ENCODE data around the gene TPSAB1. TPM values are rescaled to one million over a fixed set of nuclear protein-coding genes. Genes with fewer than 3 reads are reported as not detected.

The TPSAB1 gene
- total RNA-seq, 4 donors from 2014 or later, result 13.8 to 67.7 (median 28.5) TPM

GRCh38 chr16:1199347-1200013, 41.0 kb upstream of the TPSAB1 start:
- Histone ChIP-seq H3K36me3 (no peaks in the 10 kb centered on the region), H3K27ac (no peak overlapping the region)

GRCh38 chr16:1200014-1200627, 40.4 kb upstream of the TPSAB1 start:
- 89 to 90% methylated on average over 34 to 35 of the region's 38 CpGs for WGBS, 2 donors
- H3K9me3 ChIP-seq, result no peaks in the 10 kb centered on the region
- H3K4me1 ChIP-seq, result no peaks in the 10 kb centered on the region
- DNase-seq (ENCODE audit: low spot score in 2 of 2), result no peak
- no peak overlapping the region for H3K27ac ChIP-seq
- TF ChIP-seq, protein P1, sequence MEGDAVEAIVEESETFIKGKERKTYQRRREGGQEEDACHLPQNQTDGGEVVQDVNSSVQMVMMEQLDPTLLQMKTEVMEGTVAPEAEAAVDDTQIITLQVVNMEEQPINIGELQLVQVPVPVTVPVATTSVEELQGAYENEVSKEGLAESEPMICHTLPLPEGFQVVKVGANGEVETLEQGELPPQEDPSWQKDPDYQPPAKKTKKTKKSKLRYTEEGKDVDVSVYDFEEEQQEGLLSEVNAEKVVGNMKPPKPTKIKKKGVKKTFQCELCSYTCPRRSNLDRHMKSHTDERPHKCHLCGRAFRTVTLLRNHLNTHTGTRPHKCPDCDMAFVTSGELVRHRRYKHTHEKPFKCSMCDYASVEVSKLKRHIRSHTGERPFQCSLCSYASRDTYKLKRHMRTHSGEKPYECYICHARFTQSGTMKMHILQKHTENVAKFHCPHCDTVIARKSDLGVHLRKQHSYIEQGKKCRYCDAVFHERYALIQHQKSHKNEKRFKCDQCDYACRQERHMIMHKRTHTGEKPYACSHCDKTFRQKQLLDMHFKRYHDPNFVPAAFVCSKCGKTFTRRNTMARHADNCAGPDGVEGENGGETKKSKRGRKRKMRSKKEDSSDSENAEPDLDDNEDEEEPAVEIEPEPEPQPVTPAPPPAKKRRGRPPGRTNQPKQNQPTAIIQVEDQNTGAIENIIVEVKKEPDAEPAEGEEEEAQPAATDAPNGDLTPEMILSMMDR (IDR thresholded peaks at IDR 0.05), result no peak
- TF ChIP-seq POLR2A (IDR thresholded peaks at IDR 0.05), result no peak
- no peak for TF ChIP-seq EP300 (IDR thresholded peaks at IDR 0.05)
- peaks cover 0 to 12% of the 10 kb centered on the region in 2 donors for H3K27me3 ChIP-seq
- no peaks in the 10 kb centered on the region for H3K36me3 ChIP-seq
- no peak overlapping the region for H3K4me3 ChIP-seq

More at GRCh38 chr16:1199347-1200013, 41.0 kb upstream of the TPSAB1 start:
- no peak for DNase-seq (ENCODE audit: low spot score in 2 of 2)
- Histone ChIP-seq H3K4me3 (no peak overlapping the region), H3K27me3 (peaks cover 0 to 17% of the 10 kb centered on the region in 2 donors), H3K9me3 (no peaks in the 10 kb centered on the region), H3K4me1 (peaks cover 0 to 4% (median 0%) of the 10 kb centered on the region in 4 donors)
- 70 to 82% methylated on average over 11 to 13 of the region's 19 CpGs for WGBS, 2 donors
- TF ChIP-seq POLR2A (IDR thresholded peaks at IDR 0.05) (no peak), EP300 (IDR thresholded peaks at IDR 0.05) (no peak)
- TF ChIP-seq, protein P1 (IDR thresholded peaks at IDR 0.05), result no peak

- no peak for DNase-seq (ENCODE audit: low spot score in 2 of 2)
These were observed 39.1 kb upstream of the TPSAB1 start for GRCh38 chr16:1201444-1201843.

DNA sequence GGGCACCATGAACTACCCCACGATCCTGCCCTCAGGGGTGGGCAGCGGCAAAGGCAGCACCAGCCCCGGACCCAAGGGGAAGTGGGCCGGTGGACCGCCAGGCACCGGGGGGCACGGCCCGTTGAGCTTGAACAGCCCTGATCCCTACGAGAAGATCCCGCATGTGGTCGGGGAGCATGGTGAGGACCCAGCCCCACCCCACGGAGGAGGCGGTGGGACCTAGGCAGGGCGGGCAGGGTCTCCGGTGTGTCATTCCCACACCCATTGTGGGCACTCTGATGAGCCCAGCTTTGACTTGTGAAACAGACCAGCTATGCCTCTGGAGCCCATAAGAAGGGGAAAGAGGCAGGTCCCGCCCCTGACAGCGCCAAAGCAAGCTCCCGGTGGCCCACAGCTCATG, 38.2 kb upstream of the TPSAB1 start:
- no peak overlapping the region for H3K27ac ChIP-seq

More at GRCh38 chr16:1201444-1201843, 39.1 kb upstream of the TPSAB1 start:
- H3K9me3 ChIP-seq, result no peaks in the 10 kb centered on the region
- TF ChIP-seq EP300 (IDR thresholded peaks at IDR 0.05) (no peak), POLR2A (IDR thresholded peaks at IDR 0.05) (no peak)
- TF ChIP-seq, protein P1 (IDR thresholded peaks at IDR 0.05), result no peak
- H3K4me1 ChIP-seq, result no peaks in the 10 kb centered on the region
- H3K4me3 ChIP-seq, result no peak overlapping the region
- 87 to 91% methylated on average over 25 of the region's 25 CpGs for WGBS, 2 donors
- H3K27me3 ChIP-seq, result peaks cover 0 to 1% of the 10 kb centered on the region in 2 donors
- no peak overlapping the region for H3K27ac ChIP-seq
- H3K36me3 ChIP-seq, result no peaks in the 10 kb centered on the region

More for the DNA sequence above, 38.2 kb upstream of the TPSAB1 start:
- Histone ChIP-seq H3K27me3 (no peaks in the 10 kb centered on the region), H3K36me3 (no peaks in the 10 kb centered on the region), H3K4me3 (no peak overlapping the region), H3K9me3 (no peaks in the 10 kb centered on the region), H3K4me1 (no peaks in the 10 kb centered on the region)
- WGBS, 2 donors, result 89 to 92% methylated on average over 15 to 18 of the region's 18 CpGs
- TF ChIP-seq EP300 (IDR thresholded peaks at IDR 0.05) (no peak), POLR2A (IDR thresholded peaks at IDR 0.05) (no peak)
- TF ChIP-seq, protein P1 (IDR thresholded peaks at IDR 0.05), result no peak
- no peak for DNase-seq (ENCODE audit: low spot score in 2 of 2)
